ENCODE data around the gene WSB2. TPM values are rescaled to one million over a fixed set of nuclear protein-coding genes. Genes with fewer than 3 reads are reported as not detected.

WSB2 gene
- total RNA-seq, 1 donor from 2014 or later = 96.1 TPM

DNA sequence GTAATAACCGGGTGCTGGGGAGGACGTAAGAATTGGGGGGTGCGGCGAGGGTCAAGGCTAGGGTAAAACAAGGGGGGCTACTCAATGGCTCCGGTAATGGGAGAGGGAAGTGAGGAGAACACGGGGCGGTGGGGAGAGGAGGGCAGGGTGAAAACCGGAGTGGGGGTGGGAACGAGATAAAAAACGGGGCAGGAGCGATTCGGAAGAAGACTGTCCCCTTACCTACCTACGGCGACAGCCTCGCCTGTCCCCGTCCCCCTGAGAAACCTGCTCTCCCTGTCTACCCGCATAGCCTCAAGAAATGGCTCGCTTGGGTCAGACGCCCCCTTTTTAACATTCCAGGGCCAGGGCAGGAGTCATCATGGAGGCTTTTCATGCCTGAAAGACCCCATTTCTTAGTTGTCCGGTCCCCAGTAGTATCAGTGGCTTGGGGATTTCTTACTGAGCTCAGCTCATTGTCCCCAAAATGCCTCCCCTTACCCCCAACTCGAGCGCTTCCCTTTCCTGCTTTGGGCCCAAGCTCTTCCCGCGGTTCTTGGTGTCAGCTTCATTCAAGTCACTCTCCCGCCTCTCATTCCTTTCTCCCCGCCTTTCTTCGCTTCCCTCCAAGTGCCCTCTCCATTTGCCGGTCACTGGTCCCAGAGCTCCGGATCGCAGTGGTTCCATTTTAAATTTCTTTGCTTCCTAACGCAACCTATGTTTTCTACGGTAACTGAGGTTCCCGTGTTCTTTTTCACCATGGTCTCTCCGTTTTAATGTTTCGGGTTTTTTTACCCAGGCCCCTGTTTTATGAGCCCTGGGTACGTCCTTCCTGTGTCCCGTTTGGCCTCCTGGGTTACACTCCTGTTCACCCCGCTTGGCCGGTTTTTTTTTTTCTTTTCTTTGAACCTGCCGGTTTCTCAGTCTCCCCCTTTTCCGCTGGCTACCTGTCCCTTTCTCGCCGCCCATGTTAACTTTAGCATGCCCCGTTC is 1.2 kb upstream of the WSB2 start:
- no peak for DNase-seq (ENCODE audit: low read depth, low spot score)

- no peak for DNase-seq (ENCODE audit: low read depth, low spot score)
These were observed 523 bp downstream of the WSB2 start for GRCh38 chr12:118060301-118061010.

DNA sequence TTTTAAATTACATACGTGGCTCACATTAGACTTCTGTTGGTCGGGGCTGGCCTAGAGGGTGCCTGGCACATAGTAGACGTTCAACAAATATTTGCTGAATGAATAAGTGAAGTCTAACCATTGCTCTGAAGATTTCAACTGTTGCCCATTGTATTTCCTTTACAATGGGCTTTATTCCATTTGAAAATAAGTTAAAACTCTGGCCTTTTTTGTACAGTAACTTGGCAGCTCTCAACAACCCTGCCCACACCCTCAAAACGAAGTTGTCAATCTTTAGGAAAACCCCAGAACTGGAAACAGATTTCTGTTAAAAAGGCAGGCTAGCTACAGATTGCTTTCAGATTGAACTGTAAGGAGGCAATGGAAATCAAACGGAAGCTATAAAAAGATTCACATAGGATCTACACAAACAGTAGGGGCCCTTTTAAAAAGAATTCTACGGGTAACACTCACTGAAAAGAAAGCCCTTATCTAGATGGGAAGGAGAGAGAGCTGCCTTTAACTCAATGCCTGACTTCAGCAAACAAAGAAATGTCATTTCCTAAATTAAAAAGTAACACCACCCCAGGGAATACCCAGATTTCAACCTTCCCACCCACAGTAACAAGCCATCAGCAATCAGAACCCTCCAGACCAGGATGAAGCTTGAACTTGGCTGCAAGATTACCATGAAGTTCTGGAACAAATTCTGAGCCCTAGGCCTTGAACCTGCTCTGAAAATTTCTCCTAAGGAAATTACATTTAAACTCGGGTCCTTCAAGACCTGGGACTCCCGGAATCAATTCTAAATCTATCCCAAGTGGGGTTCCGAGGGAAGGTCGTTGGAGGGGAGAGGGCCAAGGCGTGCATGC is 1.4 kb downstream of the WSB2 start:
- DNase-seq (ENCODE audit: low read depth, low spot score) = no peak

- no peak for DNase-seq (ENCODE audit: low read depth, low spot score)
These were observed 2.1 kb downstream of the WSB2 start for GRCh38 chr12:118058881-118059280.

DNA sequence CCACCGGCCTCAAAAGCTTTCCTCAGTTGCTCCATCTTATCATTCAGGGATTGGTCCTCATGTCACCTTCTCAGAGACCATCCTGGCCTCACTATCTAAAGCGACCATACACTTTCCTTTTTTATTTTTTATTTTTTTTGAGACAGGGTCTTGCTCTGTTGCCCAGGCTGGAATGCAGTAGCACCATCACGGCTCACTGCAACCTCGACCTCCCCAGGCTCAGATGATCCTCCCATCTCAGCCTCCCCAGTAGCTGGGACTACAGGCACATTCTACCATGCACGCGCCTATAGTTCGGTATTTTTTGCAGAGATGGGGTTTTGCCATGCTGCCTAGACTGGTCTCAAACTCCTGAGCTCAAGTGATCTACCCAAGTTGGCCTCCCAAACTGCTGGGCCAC is 2.8 kb downstream of the WSB2 start:
- no peak for DNase-seq (ENCODE audit: low read depth, low spot score)

DNA sequence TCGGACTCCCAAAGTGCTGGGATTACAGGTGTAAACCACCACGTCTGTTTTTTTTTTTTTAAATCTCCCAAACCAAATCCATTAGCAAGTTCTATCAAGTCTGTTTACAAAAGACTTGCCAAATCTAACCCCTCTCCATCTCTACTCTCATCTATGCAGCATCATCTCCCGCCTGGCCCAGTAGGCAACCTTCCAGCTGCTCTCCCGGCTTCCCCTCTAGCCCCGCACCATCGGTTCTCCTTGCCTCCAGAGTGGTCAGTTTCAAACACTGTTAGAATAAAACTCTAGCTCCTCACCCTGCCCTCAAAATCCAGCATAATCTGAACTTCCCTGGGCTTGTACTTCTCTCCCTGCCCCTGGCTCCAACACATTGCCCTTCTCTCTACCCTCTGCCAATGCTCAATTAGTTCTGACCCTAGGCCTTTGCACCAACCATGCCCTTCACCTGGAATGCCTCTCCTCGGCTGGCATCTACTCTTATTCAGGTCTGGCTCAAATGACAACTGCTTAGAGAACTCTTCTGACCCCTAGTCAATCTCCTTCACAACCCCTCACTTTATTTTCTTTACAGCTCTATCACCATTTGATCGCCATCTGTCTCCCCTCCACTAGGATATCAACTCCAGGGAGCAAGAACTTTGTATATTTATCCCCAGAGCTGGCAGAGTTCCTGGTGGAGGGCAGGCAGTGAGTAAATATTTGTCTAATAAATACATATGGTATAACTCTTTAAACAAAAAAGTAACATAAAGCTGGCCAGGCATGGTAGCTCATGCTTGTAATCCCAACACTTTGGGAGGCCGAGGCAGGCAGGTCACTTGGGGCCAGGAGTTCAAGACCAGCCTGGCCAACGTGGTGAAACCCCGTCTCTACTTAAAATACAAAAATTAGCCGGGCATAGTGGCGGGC is 4.9 kb downstream of the WSB2 start:
- DNase-seq (ENCODE audit: low read depth, low spot score) = no peak

DNA sequence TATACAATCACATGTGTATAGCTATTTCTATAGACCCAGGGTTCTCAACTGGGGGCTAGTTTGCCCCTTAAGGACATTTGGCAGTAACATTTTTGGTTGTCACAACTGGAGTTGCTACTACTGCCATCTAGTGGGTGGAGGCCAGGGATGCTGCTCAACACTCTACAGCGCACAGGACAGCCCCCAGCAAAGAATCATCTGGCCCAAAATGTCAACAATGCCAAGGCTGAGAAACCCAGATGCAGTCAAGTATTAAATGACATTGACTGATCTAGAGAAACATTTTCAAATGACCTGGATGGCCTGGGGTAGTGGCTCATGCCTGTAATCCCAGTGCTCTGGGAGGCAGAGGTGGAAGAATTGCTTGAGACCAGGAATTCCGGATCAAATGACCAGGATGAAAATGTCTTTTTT is 5.8 kb downstream of the WSB2 start:
- DNase-seq (ENCODE audit: low read depth, low spot score) = peak; percentile 37

DNA sequence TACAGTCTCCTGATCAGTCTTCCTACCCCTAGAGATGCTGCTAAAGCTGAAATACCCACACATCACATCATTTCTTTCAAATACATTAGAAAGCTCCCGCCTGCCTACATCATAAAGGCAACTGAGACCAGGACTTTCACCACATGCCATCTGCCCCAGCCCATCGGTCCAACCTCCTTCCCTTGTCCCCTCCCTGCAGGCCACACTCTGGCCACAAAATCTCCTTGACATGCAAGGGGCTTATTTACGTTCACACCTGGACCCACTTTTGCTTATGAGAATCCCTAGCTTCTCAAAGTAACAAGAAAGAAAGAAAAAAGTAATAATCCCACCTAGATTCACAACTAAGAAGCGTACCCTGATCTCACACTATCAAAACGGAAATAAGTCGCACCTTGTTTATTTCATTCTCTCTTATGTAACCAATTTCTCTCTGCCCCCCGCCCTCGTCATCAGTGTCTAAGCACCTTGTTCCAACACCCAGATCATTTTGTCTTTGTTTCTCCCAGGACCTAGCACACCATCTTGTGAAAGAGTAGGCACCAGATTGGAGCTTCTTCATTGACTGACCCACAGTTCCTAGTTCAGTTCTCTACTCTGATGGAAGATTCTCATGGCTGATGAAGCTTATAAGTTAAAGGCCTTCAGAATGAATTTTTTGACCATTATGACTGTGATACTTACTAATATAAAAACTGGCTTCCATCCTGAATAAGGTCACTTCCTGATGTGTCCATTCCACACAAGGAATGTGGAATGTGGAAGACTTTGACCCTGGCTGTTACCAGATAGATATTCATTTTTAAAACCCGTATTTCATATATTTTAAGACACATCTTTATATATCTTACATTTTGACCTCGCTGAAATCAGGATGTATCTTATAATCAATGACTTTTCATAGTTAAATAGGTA is 7.7 kb downstream of the WSB2 start:
- DNase-seq (ENCODE audit: low read depth, low spot score) = no peak

DNA sequence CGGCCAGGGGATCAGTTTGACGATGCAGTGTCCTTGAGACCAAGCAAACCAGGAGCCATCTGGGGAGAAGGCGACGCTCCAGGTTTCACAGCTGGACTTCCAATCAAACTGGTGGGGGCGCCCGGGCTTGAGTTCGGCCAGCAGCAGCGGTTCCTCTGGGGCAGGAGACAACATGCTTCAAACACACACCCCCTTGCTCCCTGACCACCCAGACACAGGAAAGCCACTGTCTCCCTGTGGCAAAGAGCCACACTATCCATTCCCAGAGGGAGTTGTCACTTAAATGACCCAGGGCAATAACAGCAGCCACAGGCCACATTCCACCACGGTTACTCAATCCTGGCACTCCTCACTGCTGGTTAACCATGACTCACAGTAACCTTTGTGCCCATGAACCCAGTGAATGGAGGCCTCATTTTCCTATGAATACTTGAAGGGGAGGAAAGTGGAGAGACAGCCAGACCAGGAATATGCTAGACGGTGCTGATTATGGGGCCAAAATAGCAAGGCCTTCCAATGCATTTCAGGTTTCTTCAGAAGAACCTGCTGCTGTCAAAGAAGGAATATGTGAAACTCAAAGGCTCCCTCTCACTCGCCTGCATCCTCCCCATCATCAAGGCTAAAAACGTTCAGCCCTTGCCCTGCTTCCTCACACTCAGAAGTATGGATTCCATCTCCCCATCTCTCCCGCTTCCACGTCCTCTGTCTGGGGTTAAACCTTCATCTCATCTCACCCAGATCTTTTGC is 8.5 kb downstream of the WSB2 start:
- peak; percentile 86 for DNase-seq (ENCODE audit: low read depth, low spot score)

- DNase-seq (ENCODE audit: low read depth, low spot score) = no peak
These were observed 9.7 kb downstream of the WSB2 start for GRCh38 chr12:118050972-118051910.

GRCh38 chr12:118046430-118046829 is 14.5 kb downstream of the WSB2 start:
- no peak for DNase-seq (ENCODE audit: low read depth, low spot score)

- DNase-seq (ENCODE audit: low read depth, low spot score) = no peak
These were observed 16.4 kb downstream of the WSB2 start for GRCh38 chr12:118044577-118044976.

GRCh38 chr12:118044075-118044474 is 16.9 kb downstream of the WSB2 start:
- DNase-seq (ENCODE audit: low read depth, low spot score) = no peak

DNA sequence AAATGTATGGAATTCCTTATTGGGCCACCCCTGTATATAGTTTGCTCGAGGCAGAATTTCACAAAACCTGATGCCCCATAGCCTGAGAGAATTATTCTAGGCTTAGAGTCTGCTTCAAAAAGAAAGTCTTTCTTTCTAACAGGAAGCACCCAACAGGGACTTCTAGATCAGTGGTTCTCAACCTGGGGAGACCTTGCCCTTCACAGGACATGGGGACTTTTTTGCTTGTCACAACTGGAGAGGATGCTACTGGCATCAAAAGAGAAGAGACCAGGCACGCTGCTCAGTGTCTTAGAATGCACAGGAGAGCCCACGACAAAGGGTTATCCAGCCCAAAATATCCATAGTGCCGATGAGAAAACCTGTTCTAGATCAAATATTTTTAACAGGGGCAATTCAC is 18.9 kb downstream of the WSB2 start:
- no peak for DNase-seq (ENCODE audit: low read depth, low spot score)

DNA sequence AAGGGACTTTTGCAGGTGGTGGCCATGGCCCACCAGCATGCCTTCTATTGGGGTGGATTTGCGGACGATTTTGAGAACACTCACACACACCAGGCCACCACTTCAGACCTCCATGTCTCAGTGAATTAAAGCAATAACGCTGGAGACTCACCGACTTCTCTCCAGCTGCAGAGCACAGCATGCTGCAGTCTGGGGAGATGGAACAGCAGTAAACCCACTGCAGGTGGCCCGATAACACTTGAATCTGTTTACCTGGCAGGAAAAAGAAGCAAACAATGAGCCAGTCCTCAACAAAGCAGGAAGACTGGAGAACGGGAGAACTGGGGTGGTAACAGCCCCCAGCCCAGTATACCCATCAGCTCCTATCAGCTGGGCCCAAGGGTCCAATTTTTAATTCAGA is 22.8 kb downstream of the WSB2 start:
- no peak for DNase-seq (ENCODE audit: low read depth, low spot score)

- DNase-seq (ENCODE audit: low read depth, low spot score) = no peak
These were observed 24.1 kb downstream of the WSB2 start for GRCh38 chr12:118036672-118037411.
